Measurements from ENCODE around the gene FYN.

DNA sequence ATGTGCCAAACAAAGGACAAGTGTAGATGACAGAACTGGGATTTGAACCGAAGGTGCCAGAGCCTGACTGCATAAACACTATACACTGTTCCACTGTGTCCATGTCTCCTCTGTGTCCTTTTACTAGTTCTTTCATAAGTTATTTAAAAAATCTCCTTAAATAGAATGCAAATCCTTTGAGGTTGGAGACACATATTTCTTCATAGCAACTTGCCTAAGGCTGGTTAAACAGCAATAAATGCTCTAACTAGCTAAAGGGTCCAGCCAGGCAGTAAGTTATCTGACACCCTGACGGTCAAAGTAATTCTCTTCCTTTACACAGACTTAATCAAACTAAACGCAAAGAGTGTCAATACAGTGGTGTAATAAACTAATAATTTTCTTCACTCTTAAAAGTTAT is 191.4 kb downstream of the FYN start:
- TF ChIP-seq, protein P1, sequence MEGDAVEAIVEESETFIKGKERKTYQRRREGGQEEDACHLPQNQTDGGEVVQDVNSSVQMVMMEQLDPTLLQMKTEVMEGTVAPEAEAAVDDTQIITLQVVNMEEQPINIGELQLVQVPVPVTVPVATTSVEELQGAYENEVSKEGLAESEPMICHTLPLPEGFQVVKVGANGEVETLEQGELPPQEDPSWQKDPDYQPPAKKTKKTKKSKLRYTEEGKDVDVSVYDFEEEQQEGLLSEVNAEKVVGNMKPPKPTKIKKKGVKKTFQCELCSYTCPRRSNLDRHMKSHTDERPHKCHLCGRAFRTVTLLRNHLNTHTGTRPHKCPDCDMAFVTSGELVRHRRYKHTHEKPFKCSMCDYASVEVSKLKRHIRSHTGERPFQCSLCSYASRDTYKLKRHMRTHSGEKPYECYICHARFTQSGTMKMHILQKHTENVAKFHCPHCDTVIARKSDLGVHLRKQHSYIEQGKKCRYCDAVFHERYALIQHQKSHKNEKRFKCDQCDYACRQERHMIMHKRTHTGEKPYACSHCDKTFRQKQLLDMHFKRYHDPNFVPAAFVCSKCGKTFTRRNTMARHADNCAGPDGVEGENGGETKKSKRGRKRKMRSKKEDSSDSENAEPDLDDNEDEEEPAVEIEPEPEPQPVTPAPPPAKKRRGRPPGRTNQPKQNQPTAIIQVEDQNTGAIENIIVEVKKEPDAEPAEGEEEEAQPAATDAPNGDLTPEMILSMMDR (IDR thresholded peaks at IDR 0.05 in 2 of 3, conservative IDR thresholded peaks at IDR 0.05 in 1 of 3; ENCODE audit: insufficient read depth in 2 of 3, low read depth in 1 of 3, low read length in 3 of 3) = no peak
- no peak for TF ChIP-seq SIRT6 (IDR thresholded peaks at IDR 0.05; ENCODE audit: low read depth, low read length)
- no peak for TF ChIP-seq TAF1 (IDR thresholded peaks at IDR 0.05; ENCODE audit: control insufficient read depth, extremely low read depth, insufficient read depth, low read length, severe bottlenecking)
- no peak for TF ChIP-seq ZNF232 (CRISPR knock-in tag; IDR thresholded peaks at IDR 0.05)
- TF ChIP-seq ZNF717 (CRISPR knock-in tag; IDR thresholded peaks at IDR 0.05) = no peak
- TF ChIP-seq SIN3A (IDR thresholded peaks at IDR 0.05; ENCODE audit: borderline replicate concordance in 2 of 2, control insufficient read depth in 1 of 2, low read depth in 2 of 2, low read length in 2 of 2) = no peak
- TF ChIP-seq, protein P2, sequence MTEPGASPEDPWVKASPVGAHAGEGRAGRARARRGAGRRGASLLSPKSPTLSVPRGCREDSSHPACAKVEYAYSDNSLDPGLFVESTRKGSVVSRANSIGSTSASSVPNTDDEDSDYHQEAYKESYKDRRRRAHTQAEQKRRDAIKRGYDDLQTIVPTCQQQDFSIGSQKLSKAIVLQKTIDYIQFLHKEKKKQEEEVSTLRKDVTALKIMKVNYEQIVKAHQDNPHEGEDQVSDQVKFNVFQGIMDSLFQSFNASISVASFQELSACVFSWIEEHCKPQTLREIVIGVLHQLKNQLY (CRISPR knock-in tag; conservative IDR thresholded peaks at IDR 0.05) = no peak
- no peak for TF ChIP-seq ZNF695 (CRISPR knock-in tag; IDR thresholded peaks at IDR 0.05)
- TF ChIP-seq RBBP5 (IDR thresholded peaks at IDR 0.05; ENCODE audit: borderline replicate concordance, insufficient read depth, low read length, poor library complexity, severe bottlenecking) = no peak
- no peak for TF ChIP-seq CBX5 (IDR thresholded peaks at IDR 0.05; ENCODE audit: borderline replicate concordance, low read depth)
- no peak for TF ChIP-seq CEBPB (tag; IDR thresholded peaks at IDR 0.05)
- no peak for TF ChIP-seq POLR2AphosphoS2 (IDR thresholded peaks at IDR 0.05; ENCODE audit: low read length)
- TF ChIP-seq, protein P3, sequence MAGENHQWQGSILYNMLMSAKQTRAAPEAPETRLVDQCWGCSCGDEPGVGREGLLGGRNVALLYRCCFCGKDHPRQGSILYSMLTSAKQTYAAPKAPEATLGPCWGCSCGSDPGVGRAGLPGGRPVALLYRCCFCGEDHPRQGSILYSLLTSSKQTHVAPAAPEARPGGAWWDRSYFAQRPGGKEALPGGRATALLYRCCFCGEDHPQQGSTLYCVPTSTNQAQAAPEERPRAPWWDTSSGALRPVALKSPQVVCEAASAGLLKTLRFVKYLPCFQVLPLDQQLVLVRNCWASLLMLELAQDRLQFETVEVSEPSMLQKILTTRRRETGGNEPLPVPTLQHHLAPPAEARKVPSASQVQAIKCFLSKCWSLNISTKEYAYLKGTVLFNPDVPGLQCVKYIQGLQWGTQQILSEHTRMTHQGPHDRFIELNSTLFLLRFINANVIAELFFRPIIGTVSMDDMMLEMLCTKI (IDR thresholded peaks at IDR 0.05; ENCODE audit: partially characterized antibody) = no peak
- TF ChIP-seq CREB1 (IDR thresholded peaks at IDR 0.05) = no peak
- no peak for TF ChIP-seq CREB1 (CRISPR knock-in tag; IDR thresholded peaks at IDR 0.05)

Measured in K562 (cell line).